Measurements from ENCODE around the gene AMY1B. TPM values are rescaled to one million over a fixed set of nuclear protein-coding genes. Genes with fewer than 3 reads are reported as not detected.
"Not testable (repeated sequence)": the region's sequence is repeated elsewhere in the genome, so short reads cannot be mapped to it uniquely, and the experiment has no call there.

The AMY1B gene
- total RNA-seq (ENCODE audit: low replicate concordance) = not detected in 2 replicates

DNA sequence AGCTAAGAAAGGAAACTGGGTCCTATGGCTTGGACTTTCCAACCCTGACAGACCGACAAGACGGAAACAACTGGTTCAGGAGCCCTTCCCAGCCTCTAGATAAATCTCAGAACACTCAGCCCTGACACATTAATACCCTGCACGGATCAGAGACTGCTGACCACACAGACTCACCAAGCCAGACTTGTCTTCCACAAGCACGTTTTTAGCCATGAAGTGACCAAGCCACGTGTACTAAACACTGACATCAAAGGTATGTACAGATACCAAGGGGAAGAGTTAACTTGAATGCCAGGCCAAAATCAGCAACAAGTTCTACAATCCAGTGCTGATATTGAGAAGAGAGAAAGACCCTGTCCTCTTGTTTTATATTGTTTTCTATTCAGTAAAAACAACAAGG lies at the start of gene AMY1B:
Gene AMY1B, minus strand, starts transcription at position 101 of the 400 bp plus-strand sequence. CDS start 571 bp downstream, outside the sequence.
- not testable (repeated sequence) for H3K4me3 ChIP-seq (ENCODE audit: low read depth, low read length); DNase-seq (ENCODE audit: low read depth)

DNA sequence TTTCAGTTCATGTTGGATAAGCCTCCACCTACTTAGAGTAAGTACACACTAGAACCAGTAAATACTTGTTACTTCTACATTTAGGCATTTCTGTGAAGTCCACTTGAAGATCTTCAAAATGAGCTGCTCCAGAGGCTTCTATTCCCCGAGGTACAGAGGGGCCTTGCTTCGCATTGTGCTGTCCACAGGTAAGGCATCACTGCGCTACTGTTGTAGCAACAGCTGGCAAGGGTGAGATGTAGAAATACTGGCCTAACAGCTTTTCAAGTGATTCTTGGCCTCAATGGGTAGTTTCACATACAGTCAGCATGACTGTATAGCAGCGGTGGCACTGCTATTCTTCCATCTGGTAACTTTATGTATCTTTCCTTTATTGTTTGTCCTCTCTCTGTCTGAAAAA lies 49.0 kb upstream of the AMY1B start:
- H3K4me3 ChIP-seq (ENCODE audit: low read depth, low read length); DNase-seq (ENCODE audit: low read depth): not testable (repeated sequence)

DNA sequence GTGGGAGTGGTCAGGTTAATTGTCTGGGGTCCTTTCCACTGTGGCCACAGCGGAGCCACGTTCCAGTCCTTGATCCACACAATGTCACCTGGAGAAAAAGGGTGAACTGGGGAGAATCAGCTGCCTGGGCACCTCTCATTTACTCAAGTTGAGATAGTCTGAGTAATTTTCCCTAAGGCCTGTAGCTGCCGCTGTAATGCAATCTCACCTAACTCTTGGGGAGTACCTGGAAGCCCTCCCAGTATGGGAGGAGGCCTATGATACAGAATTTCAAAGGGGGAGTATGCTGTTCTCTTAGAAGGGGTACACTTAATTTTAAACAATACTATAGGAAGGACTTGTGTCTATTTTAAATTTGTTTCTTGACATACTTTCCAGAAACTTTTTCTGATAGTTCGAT lies 48.4 kb upstream of the AMY1B start:
- not testable (repeated sequence) for DNase-seq (ENCODE audit: low read depth); H3K4me3 ChIP-seq (ENCODE audit: low read depth, low read length)

DNA sequence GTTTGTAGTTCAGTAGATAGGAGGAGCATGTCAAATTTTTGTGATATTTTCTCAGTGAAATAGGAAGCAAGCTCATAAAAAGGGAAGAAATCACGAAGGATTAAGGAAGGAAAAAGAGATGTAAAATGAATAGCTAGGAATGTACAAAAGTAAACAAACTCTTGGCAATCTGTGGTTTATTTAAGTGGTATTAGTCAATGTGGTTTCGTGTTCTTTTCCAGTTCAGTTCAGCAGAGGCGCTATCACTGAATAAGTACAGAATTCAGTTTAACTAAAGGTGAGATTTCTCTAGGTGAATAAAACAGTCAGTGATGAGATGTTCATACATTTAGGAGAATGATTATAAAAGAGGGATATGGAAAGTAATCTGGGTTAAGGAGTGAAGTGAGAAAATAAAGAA lies 42.0 kb upstream of the AMY1B start:
- not testable (repeated sequence) for DNase-seq (ENCODE audit: low read depth); H3K4me3 ChIP-seq (ENCODE audit: low read depth, low read length)

DNA sequence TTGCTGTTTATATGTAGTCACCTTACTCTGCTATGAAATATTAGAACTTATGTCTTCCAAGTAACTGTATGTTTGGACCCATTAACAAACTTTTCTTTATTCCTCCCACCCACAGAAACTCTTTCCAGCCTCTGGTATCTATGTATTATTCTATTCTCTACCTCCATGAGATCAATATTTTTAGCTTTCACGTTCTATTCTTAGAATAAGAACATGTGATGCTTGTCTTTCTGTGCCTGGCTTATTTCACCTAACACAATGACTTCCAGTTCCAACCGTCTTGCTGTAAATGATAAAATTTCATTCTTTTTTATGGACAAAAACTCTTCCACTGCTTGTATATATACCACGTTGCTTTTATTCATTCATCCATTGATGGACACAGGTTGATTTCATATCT lies 39.3 kb upstream of the AMY1B start:
- not testable (repeated sequence) for H3K4me3 ChIP-seq (ENCODE audit: low read depth, low read length); DNase-seq (ENCODE audit: low read depth)

DNA sequence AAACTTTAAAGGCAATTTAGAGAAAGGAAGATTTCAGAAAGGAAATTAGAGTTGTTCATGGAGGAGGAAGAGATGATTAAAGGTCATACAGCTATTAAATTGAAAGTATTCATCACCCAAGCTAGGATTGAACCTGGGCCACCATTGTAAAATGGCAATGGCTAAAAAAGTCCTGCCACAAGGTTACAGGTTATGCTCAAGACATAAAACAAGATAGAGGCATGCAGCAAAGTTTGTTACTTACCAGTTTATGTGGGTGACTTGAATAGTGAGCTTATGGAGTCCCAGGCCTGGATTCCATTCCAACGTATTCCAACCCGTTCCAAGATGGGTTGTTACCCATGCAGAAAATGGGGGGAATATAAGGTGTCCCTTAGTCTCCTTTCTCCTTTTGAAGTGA lies 25.5 kb upstream of the AMY1B start:
- not testable (repeated sequence) for H3K4me3 ChIP-seq (ENCODE audit: low read depth, low read length); DNase-seq (ENCODE audit: low read depth)

DNA sequence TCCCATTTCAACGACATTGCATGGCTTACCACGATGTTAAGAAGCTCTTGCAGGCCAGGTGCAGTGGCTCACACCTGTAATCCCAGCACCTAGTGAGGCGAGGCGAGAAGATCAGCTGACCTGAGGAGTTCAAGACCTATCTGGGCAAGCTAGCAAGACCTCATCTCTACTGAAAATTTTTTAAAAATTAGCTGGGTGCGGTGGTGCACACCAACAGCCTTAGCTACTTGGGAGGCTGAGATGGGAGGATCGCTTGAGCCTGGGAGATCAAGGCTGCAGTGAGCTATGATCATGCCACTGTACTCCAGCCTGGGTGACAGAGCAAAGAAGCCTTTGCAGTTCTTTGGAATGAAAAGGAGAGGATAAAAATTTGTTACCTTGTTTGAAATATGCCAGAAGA lies 21.4 kb upstream of the AMY1B start:
- not testable (repeated sequence) for H3K4me3 ChIP-seq (ENCODE audit: low read depth, low read length); DNase-seq (ENCODE audit: low read depth)

DNA sequence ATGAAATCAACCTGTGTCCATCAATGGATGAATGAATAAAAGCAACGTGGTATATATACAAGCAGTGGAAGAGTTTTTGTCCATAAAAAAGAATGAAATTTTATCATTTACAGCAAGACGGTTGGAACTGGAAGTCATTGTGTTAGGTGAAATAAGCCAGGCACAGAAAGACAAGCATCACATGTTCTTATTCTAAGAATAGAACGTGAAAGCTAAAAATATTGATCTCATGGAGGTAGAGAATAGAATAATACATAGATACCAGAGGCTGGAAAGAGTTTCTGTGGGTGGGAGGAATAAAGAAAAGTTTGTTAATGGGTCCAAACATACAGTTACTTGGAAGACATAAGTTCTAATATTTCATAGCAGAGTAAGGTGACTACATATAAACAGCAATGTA lies 14.4 kb upstream of the AMY1B start:
- not testable (repeated sequence) for H3K4me3 ChIP-seq (ENCODE audit: low read depth, low read length); DNase-seq (ENCODE audit: low read depth)

DNA sequence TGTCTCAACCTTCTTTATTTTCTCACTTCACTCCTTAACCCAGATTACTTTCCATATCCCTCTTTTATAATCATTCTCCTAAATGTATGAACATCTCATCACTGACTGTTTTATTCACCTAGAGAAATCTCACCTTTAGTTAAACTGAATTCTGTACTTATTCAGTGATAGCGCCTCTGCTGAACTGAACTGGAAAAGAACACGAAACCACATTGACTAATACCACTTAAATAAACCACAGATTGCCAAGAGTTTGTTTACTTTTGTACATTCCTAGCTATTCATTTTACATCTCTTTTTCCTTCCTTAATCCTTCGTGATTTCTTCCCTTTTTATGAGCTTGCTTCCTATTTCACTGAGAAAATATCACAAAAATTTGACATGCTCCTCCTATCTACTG lies 11.7 kb upstream of the AMY1B start:
- not testable (repeated sequence) for DNase-seq (ENCODE audit: low read depth); H3K4me3 ChIP-seq (ENCODE audit: low read depth, low read length)

DNA sequence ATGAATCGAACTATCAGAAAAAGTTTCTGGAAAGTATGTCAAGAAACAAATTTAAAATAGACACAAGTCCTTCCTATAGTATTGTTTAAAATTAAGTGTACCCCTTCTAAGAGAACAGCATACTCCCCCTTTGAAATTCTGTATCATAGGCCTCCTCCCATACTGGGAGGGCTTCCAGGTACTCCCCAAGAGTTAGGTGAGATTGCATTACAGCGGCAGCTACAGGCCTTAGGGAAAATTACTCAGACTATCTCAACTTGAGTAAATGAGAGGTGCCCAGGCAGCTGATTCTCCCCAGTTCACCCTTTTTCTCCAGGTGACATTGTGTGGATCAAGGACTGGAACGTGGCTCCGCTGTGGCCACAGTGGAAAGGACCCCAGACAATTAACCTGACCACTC lies 5.2 kb upstream of the AMY1B start:
- not testable (repeated sequence) for H3K4me3 ChIP-seq (ENCODE audit: low read depth, low read length); DNase-seq (ENCODE audit: low read depth)

DNA sequence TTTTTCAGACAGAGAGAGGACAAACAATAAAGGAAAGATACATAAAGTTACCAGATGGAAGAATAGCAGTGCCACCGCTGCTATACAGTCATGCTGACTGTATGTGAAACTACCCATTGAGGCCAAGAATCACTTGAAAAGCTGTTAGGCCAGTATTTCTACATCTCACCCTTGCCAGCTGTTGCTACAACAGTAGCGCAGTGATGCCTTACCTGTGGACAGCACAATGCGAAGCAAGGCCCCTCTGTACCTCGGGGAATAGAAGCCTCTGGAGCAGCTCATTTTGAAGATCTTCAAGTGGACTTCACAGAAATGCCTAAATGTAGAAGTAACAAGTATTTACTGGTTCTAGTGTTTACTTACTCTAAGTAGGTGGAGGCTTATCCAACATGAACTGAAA lies 4.7 kb upstream of the AMY1B start:
- H3K4me3 ChIP-seq (ENCODE audit: low read depth, low read length); DNase-seq (ENCODE audit: low read depth): not testable (repeated sequence)

DNA sequence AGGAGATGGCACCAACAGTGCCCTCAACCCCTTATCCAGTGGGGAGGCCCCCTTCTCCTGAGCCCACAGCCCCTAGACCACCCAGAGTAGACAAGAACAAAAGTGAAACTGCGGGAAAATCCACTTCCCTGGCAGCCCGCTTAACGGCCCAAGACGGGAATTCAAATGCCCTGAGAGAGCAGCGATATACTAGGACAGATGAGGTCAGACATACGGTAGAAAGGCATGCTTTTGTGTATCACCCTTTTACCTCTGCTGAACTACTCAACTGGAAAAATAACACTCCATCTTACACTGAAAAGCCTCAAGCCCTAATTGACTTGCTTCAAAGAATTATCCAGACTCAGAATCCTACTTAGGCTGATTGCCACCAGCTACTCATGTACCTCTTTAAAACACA lies 1.4 kb upstream of the AMY1B start:
- DNase-seq (ENCODE audit: low read depth) = not testable (repeated sequence)

DNA sequence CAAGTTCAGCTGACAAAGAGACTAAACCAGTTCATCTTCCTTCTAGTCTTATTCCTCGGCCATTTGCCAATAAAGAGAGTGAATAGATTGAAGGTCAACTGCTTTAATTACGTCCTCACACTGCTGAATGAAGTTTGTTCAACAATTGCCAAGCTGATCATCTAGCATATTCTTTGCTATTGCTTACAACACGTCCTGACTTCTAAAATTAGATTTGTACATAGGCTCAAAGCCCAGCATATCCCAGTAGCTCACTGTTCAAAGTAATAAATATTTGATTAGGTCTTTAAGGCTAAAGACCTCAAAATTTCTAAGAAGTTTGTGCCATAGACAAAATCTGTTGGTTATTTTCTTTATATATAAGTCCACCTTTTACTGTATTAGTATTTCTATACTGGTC lies 19.7 kb downstream of the AMY1B start:
- H3K4me3 ChIP-seq (ENCODE audit: low read depth, low read length); DNase-seq (ENCODE audit: low read depth): not testable (repeated sequence)

More for the DNA sequence above, 1.4 kb upstream of the AMY1B start:
- not testable (repeated sequence) for H3K4me3 ChIP-seq (ENCODE audit: low read depth, low read length)

DNA sequence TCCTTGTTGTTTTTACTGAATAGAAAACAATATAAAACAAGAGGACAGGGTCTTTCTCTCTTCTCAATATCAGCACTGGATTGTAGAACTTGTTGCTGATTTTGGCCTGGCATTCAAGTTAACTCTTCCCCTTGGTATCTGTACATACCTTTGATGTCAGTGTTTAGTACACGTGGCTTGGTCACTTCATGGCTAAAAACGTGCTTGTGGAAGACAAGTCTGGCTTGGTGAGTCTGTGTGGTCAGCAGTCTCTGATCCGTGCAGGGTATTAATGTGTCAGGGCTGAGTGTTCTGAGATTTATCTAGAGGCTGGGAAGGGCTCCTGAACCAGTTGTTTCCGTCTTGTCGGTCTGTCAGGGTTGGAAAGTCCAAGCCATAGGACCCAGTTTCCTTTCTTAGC lies 40.5 kb downstream of the AMY1B start, which contains the start of gene AMY1A:
Gene AMY1A, plus strand, starts transcription at position 301 of the 400 bp plus-strand sequence. CDS start 571 bp downstream, outside the sequence.
- not testable (repeated sequence) for H3K4me3 ChIP-seq (ENCODE audit: low read depth, low read length); DNase-seq (ENCODE audit: low read depth)

DNA sequence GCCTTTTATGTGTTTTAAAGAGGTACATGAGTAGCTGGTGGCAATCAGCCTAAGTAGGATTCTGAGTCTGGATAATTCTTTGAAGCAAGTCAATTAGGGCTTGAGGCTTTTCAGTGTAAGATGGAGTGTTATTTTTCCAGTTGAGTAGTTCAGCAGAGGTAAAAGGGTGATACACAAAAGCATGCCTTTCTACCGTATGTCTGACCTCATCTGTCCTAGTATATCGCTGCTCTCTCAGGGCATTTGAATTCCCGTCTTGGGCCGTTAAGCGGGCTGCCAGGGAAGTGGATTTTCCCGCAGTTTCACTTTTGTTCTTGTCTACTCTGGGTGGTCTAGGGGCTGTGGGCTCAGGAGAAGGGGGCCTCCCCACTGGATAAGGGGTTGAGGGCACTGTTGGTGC lies 41.9 kb downstream of the AMY1B start:
- DNase-seq (ENCODE audit: low read depth); H3K4me3 ChIP-seq (ENCODE audit: low read depth, low read length): not testable (repeated sequence)

DNA sequence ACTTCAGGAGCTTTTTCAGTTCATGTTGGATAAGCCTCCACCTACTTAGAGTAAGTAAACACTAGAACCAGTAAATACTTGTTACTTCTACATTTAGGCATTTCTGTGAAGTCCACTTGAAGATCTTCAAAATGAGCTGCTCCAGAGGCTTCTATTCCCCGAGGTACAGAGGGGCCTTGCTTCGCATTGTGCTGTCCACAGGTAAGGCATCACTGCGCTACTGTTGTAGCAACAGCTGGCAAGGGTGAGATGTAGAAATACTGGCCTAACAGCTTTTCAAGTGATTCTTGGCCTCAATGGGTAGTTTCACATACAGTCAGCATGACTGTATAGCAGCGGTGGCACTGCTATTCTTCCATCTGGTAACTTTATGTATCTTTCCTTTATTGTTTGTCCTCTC lies 45.1 kb downstream of the AMY1B start:
- DNase-seq (ENCODE audit: low read depth) = not testable (repeated sequence)

DNA sequence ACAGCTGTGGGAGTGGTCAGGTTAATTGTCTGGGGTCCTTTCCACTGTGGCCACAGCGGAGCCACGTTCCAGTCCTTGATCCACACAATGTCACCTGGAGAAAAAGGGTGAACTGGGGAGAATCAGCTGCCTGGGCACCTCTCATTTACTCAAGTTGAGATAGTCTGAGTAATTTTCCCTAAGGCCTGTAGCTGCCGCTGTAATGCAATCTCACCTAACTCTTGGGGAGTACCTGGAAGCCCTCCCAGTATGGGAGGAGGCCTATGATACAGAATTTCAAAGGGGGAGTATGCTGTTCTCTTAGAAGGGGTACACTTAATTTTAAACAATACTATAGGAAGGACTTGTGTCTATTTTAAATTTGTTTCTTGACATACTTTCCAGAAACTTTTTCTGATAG lies 45.7 kb downstream of the AMY1B start:
- not testable (repeated sequence) for H3K4me3 ChIP-seq (ENCODE audit: low read depth, low read length); DNase-seq (ENCODE audit: low read depth)

More for the DNA sequence above, 45.1 kb downstream of the AMY1B start:
- H3K4me3 ChIP-seq (ENCODE audit: low read depth, low read length) = not testable (repeated sequence)

DNA sequence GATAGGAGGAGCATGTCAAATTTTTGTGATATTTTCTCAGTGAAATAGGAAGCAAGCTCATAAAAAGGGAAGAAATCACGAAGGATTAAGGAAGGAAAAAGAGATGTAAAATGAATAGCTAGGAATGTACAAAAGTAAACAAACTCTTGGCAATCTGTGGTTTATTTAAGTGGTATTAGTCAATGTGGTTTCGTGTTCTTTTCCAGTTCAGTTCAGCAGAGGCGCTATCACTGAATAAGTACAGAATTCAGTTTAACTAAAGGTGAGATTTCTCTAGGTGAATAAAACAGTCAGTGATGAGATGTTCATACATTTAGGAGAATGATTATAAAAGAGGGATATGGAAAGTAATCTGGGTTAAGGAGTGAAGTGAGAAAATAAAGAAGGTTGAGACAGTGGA lies 52.1 kb downstream of the AMY1B start:
- H3K4me3 ChIP-seq (ENCODE audit: low read depth, low read length); DNase-seq (ENCODE audit: low read depth): not testable (repeated sequence)

DNA sequence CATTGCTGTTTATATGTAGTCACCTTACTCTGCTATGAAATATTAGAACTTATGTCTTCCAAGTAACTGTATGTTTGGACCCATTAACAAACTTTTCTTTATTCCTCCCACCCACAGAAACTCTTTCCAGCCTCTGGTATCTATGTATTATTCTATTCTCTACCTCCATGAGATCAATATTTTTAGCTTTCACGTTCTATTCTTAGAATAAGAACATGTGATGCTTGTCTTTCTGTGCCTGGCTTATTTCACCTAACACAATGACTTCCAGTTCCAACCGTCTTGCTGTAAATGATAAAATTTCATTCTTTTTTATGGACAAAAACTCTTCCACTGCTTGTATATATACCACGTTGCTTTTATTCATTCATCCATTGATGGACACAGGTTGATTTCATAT lies 54.8 kb downstream of the AMY1B start:
- DNase-seq (ENCODE audit: low read depth); H3K4me3 ChIP-seq (ENCODE audit: low read depth, low read length): not testable (repeated sequence)

Measured in fibroblast of the aortic adventitia (primary cell).